Measurements from ENCODE around the gene WDR59.

Gene WDR59

GRCh38 chr16:74899816-74900215 lies 85.1 kb downstream of the WDR59 start:
- DNase-seq: no peak

DNA sequence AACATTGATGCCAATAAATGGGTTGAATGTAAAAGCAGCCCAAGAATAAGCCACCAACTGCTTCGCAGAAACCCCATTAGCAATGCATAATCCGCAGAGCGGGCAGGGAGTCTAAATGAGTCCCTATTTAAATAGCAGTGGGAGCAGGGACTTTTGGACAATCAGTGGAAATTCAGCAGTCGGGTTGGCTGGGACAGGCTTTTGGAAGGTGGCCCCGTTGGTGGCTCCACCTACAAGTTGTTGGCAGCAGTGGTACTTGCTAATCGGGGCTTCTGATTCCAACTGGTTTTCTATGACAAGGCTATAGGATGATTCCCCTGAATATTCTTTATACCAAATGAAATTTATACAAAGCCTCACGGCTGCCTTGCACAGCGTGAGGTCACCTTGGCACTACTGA lies 86.3 kb downstream of the WDR59 start:
- no peak for DNase-seq

GRCh38 chr16:74896389-74897370 lies 88.2 kb downstream of the WDR59 start:
- no peak for DNase-seq

- no peak for DNase-seq
Observed at GRCh38 chr16:74893541-74893940, 91.4 kb downstream of the WDR59 start.

GRCh38 chr16:74892574-74893461 lies 92.1 kb downstream of the WDR59 start:
- no peak for DNase-seq

GRCh38 chr16:74888888-74889287 lies 96.0 kb downstream of the WDR59 start:
- DNase-seq: no peak

GRCh38 chr16:74888232-74888862 lies 96.6 kb downstream of the WDR59 start:
- no peak for DNase-seq

GRCh38 chr16:74887084-74887483 lies 97.8 kb downstream of the WDR59 start:
- no peak for DNase-seq

DNA sequence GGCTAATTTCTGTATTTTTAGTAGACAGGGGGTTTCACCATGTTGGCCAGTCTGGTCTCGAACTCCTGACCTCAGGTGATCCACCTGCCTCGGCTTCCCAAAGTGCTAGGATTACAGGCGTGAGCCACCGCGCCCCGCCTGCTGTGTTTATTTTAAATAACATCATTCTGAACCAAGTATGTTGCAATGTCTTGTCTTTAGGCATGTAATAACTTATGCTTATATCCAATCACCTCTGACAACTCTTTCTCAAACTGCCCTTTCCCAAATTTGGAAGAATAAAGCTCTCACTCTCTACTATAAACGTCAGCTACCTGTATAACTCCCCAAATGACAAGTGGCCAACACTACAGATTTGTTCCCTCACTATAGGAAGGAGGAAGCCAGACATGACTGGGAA lies 107.2 kb downstream of the WDR59 start:
- DNase-seq: no peak

GRCh38 chr16:74874912-74875546 lies 109.9 kb downstream of the WDR59 start:
- DNase-seq: no peak

- DNase-seq: no peak
Observed at GRCh38 chr16:74874123-74874522, 110.8 kb downstream of the WDR59 start.

- DNase-seq: no peak
Observed at GRCh38 chr16:74872302-74872701, 112.6 kb downstream of the WDR59 start.

DNA sequence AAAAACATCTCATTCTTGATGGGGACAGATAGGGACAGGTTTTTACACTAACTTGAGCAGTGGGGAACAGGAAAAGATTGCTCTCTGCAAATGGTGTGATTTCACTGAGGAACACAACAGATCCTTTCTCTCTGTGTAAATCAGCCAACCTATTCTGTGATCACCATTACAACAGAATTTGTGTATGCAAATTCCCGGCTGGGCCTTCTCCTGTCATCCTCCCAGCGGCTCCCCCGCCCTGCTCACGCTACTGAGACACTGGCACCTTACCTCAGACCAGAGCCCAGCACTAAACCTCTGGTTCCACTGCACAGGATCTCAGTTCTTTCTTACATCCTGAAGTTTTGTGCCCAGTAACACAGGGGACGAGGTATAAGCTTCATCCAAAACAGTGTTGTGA lies 113.3 kb downstream of the WDR59 start:
- DNase-seq: no peak

DNA sequence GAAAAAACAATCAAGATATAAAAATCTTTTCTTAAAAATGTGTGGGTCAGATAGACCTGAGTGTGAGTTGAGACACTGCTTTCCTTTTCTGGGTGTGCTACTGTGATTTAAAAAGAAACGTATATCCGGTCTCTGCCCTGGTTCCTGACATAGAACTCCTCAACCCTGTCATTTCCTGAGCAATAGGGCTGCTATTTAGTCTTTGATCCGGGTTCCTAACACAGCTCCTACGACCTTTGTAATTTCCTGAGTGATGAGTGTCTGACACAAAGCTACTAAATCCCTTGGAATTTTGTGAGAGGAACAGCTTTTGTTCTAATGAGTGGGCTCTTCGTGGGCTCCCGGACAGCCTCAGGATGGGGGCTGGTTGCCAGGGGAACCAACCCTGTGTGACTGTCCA lies 116.4 kb downstream of the WDR59 start:
- peak; percentile 17 for DNase-seq

- no peak for DNase-seq
Observed at GRCh38 chr16:74868035-74868434, 116.9 kb downstream of the WDR59 start.

DNA sequence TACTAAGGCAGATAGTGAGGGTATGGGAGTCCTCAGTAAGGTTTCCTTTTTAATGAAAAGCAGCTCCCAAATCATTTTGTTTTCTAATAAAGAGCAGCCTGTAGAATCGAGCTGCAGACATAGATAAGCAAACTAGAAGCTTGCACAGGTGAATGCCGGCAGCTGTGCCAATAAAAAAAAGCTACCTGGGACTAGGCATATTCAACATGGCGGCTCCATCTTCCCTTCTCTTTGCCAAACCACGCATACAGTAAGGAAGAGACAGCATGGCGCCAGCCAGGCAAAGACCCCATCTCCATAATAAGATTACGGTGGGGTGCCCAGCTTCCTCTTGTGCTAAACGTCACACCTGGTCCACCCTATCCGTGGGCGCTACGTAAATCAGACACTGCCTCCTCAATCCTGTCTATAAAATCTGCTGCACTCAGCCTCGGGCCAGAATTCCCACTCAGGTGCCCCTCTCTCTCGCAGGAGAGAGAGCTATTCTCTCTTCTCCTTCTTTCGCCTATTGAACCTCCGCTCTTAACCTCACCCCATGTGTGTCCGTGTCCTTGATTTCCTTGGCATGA lies 117.6 kb downstream of the WDR59 start:
- DNase-seq: peak; percentile 92

DNA sequence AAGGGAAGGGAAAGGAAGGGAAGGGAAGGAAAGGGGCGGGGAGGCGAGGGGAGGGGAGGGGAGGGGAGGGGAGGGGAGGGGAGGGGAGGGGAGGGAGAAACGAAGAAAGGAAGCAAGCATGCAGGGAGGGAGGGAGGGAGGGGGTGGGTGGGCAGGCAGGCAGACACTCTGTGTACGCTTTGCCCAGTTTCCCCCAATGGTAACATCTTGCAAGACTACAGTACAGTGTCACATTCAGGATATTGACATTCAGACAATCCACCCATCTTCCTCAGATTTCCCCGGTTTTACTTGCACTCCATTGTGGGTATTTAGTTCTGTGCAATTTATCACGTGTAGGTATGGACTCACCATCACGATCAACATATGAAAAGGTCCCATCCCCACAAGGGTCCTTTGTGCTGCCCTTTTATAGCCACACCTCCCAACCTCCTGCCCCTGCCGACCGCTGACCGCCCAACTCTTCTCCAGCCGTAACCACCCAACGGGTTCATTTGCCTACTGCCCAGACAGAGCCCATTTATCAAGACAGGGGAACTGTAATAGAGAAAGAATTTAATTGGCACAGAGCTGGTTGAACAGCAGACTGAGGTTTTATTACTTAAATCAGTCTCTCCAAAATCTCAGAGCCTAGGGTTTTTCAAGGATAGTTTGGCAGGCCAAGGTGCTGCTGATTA lies 118.9 kb downstream of the WDR59 start:
- DNase-seq: no peak

GRCh38 chr16:74862743-74863244 lies 122.1 kb downstream of the WDR59 start:
- peak; percentile 49 for DNase-seq

GRCh38 chr16:74852500-74852875 lies 132.4 kb downstream of the WDR59 start:
- no peak for DNase-seq

DNA sequence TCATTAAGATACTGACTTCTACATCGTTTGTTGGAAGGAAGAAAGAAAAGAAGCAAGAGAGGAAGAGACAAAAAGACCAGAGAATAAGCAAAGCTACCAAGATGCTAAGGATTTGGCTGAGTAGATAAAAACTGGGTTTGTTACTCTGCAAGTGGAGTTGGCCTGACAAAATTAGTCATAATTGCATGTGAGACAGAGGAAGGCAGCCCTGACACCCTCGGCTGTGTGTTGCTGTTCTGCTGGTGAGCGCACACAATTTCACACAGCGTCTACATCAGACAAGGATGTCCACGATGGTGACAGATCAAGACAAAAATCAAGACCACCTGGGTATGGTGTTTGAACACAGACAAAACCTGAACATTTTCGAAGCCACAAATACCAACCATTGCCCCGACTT lies 134.9 kb downstream of the WDR59 start:
- no peak for DNase-seq

GRCh38 chr16:74847202-74847601 lies 137.7 kb downstream of the WDR59 start:
- no peak for DNase-seq

DNA sequence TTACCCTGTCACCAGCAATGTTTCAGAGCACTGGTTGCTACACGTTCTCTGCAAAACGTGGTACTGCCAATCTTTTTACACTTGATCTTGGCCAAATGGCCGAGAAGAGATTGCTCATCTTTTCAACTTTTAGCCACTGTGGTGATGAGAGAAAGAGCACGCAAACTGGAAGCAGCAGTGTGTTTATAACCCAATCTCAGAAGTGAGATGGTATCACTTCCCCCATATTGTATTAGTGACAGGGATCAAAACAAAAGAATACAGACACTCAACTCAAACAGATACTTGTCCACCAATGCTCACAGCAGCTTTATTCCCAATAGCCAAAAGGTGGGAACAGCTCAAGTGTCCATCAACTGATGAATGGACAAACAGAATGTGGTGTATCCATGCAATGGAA lies 138.2 kb downstream of the WDR59 start:
- DNase-seq: no peak

Measured in NCI-H2227 treated with DMSO at 0.1 percent for 48 hours (cell line).